ENCODE data around the gene ZNRF3.

The ZNRF3 gene

GRCh38 chr22:29009148-29009547 lies 125.8 kb downstream of the ZNRF3 start:
- no peak for DNase-seq (ENCODE audit: low read depth in 2 of 2)

- no peak for DNase-seq (ENCODE audit: low read depth in 2 of 2)
These were observed 128.1 kb downstream of the ZNRF3 start for GRCh38 chr22:29011240-29012100.

GRCh38 chr22:29012101-29012433 lies 128.7 kb downstream of the ZNRF3 start:
- no peak for DNase-seq (ENCODE audit: low read depth in 2 of 2)

GRCh38 chr22:29012952-29013351 lies 129.6 kb downstream of the ZNRF3 start:
- DNase-seq (ENCODE audit: low read depth in 2 of 2), result no peak

GRCh38 chr22:29014293-29014692 lies 130.9 kb downstream of the ZNRF3 start:
- no peak for DNase-seq (ENCODE audit: low read depth in 2 of 2)

GRCh38 chr22:29014773-29015172 lies 131.4 kb downstream of the ZNRF3 start:
- no peak for DNase-seq (ENCODE audit: low read depth in 2 of 2)

- no peak for DNase-seq (ENCODE audit: low read depth in 2 of 2)
These were observed 132.9 kb downstream of the ZNRF3 start for GRCh38 chr22:29016067-29016938.

- DNase-seq (ENCODE audit: low read depth in 2 of 2), result no peak
These were observed 135.2 kb downstream of the ZNRF3 start for GRCh38 chr22:29018293-29019189.

GRCh38 chr22:29022101-29022817 lies 138.9 kb downstream of the ZNRF3 start:
- no peak for DNase-seq (ENCODE audit: low read depth in 2 of 2)

- no peak for DNase-seq (ENCODE audit: low read depth in 2 of 2)
These were observed 139.9 kb downstream of the ZNRF3 start for GRCh38 chr22:29023172-29023796.

- DNase-seq (ENCODE audit: low read depth in 2 of 2), result no peak
These were observed 143.2 kb downstream of the ZNRF3 start for GRCh38 chr22:29026579-29026978.

GRCh38 chr22:29028468-29028867 lies 145.1 kb downstream of the ZNRF3 start:
- DNase-seq (ENCODE audit: low read depth in 2 of 2), result no peak

- DNase-seq (ENCODE audit: low read depth in 2 of 2), result no peak
These were observed 146.0 kb downstream of the ZNRF3 start for GRCh38 chr22:29029202-29030000.

GRCh38 chr22:29030016-29030617 lies 146.7 kb downstream of the ZNRF3 start:
- no peak for DNase-seq (ENCODE audit: low read depth in 2 of 2)

- DNase-seq (ENCODE audit: low read depth in 2 of 2), result no peak
These were observed 147.3 kb downstream of the ZNRF3 start for GRCh38 chr22:29030618-29031226.

GRCh38 chr22:29031227-29032011 lies 148.0 kb downstream of the ZNRF3 start:
- no peak for DNase-seq (ENCODE audit: low read depth in 2 of 2)

- DNase-seq (ENCODE audit: low read depth in 2 of 2), result no peak
These were observed 148.7 kb downstream of the ZNRF3 start for GRCh38 chr22:29032014-29032475.

GRCh38 chr22:29032584-29032983 lies 149.2 kb downstream of the ZNRF3 start:
- no peak for DNase-seq (ENCODE audit: low read depth in 2 of 2)

Measured in stimulated activated CD8-positive, alpha-beta memory T cell treated with anti-CD3 and anti-CD28 coated beads, Interleukin-2, amount 100 ng/mL, for 1 hour (primary cell).